ENCODE data around the gene KCNA5. TPM values are rescaled to one million over a fixed set of nuclear protein-coding genes. Genes with fewer than 3 reads are reported as not detected.
A peak's percentile ranks its signal among the peaks of the same experiment; 100 is the strongest.

The KCNA5 gene
- total and polyA plus RNA-seq, 7 experiments from 2014 or later = not detected

DNA sequence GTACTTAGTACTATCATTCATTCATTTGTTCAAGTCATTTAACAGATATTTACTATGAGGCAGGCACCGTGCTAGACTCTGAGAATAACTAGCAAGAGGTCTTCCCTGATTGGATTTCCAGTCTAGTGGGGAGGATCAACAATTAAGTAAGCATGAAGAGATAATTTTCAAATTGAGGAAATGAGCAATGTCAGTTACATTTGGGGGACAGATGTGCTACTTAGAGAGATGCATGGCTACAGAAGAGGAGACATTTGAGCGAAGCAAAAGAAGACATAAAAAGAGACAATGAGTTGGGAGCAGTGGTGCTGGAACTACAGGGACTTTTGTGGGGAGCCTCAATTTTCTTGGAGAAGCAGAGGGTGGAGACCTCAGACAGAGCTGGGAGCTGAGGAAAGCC is 7.7 kb downstream of the KCNA5 start:
- Mint-ChIP-seq H3K27me3 (peaks cover 10 to 37% (median 19%) of the 10 kb centered on the region in 5 donors), H3K36me3 (no peaks in the 10 kb centered on the region), H3K4me1 (peaks cover 0 to 8% (median 0%) of the 10 kb centered on the region in 7 donors), H3K4me3 (no peak overlapping the region), H3K9me3 (peaks cover 0 to 1% (median 0%) of the 10 kb centered on the region in 11 donors), H3K27ac (no peak overlapping the region)
- Histone ChIP-seq H3K4me3 (ENCODE audit: low read length) (no peak overlapping the region), H3K36me3 (ENCODE audit: control insufficient read depth in 2 of 3, insufficient read depth in 3 of 3, low read length in 3 of 3) (no peaks in the 10 kb centered on the region), H3K27me3 (ENCODE audit: control insufficient read depth in 2 of 2, insufficient read depth in 2 of 2, low read length in 2 of 2) (no peaks in the 10 kb centered on the region), H3K9me3 (ENCODE audit: control insufficient read depth in 2 of 3, low read length in 3 of 3) (no peaks in the 10 kb centered on the region), H3K4me1 (ENCODE audit: control insufficient read depth in 2 of 2, insufficient read depth in 2 of 2, low read length in 2 of 2) (no peaks in the 10 kb centered on the region), H3K27ac (ENCODE audit: low read depth, low read length) (no peak overlapping the region)
- no peak for DNase-seq
- intact Hi-C loops (cut with micrococcal nuclease) = no loop called here
- POLR2A ChIA-PET = no interaction called here
- CTCF ChIA-PET = no interaction called here
- no peak for ATAC-seq

DNA sequence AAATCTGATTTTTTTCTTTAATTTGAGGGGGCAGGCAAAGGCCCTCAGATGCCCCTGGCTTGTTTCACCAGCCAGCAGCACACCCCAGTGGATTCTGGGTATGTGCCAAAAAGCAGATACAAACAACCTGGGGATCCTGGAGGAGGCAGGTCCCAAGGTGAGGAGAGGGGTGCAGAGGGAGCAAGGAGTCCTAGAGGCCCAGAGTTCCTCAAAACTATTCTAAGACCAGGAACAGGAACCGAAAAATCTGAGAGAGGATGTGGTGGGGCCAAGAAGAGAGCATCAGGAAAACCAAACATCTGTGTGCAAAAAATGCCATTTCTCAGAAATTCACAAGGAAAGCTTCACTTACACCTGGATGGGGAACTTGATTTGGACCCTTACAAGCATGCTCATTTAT is 8.2 kb downstream of the KCNA5 start:
- no peaks in the 10 kb centered on the region for H3K36me3 Mint-ChIP-seq
- CTCF ChIA-PET = no interaction called here
- H3K27me3 ChIP-seq (ENCODE audit: control insufficient read depth in 2 of 2, insufficient read depth in 2 of 2, low read length in 2 of 2) = no peaks in the 10 kb centered on the region
- no peak overlapping the region for H3K4me3 ChIP-seq (ENCODE audit: low read length)
- intact Hi-C loops (cut with micrococcal nuclease) = no loop called here
- no peak overlapping the region for H3K27ac ChIP-seq (ENCODE audit: low read depth, low read length)
- H3K27ac Mint-ChIP-seq = no peak overlapping the region
- no peaks in the 10 kb centered on the region for H3K4me1 ChIP-seq (ENCODE audit: control insufficient read depth in 2 of 2, insufficient read depth in 2 of 2, low read length in 2 of 2)
- no peaks in the 10 kb centered on the region for H3K9me3 ChIP-seq (ENCODE audit: control insufficient read depth in 2 of 3, low read length in 3 of 3)
- no peaks in the 10 kb centered on the region for H3K36me3 ChIP-seq (ENCODE audit: control insufficient read depth in 2 of 3, insufficient read depth in 3 of 3, low read length in 3 of 3)
- no peak overlapping the region for H3K4me3 Mint-ChIP-seq
- no peak for DNase-seq
- peaks cover 0 to 8% (median 0%) of the 10 kb centered on the region in 7 donors for H3K4me1 Mint-ChIP-seq
- peaks cover 0 to 1% (median 0%) of the 10 kb centered on the region in 11 donors for H3K9me3 Mint-ChIP-seq
- H3K27me3 Mint-ChIP-seq = peaks cover 11 to 34% (median 14%) of the 10 kb centered on the region in 5 donors
- POLR2A ChIA-PET = no interaction called here
- peak; percentile 40 for ATAC-seq

GRCh38 chr12:5052348-5052747 is 8.7 kb downstream of the KCNA5 start:
- Histone ChIP-seq H3K4me3 (ENCODE audit: low read length) (no peak overlapping the region), H3K36me3 (ENCODE audit: control insufficient read depth in 2 of 3, insufficient read depth in 3 of 3, low read length in 3 of 3) (no peaks in the 10 kb centered on the region), H3K4me1 (ENCODE audit: control insufficient read depth in 2 of 2, insufficient read depth in 2 of 2, low read length in 2 of 2) (no peaks in the 10 kb centered on the region), H3K27ac (ENCODE audit: low read depth, low read length) (no peak overlapping the region), H3K27me3 (ENCODE audit: control insufficient read depth in 2 of 2, insufficient read depth in 2 of 2, low read length in 2 of 2) (no peaks in the 10 kb centered on the region), H3K9me3 (ENCODE audit: control insufficient read depth in 2 of 3, low read length in 3 of 3) (no peaks in the 10 kb centered on the region)
- no peak for ATAC-seq
- Mint-ChIP-seq H3K27ac (no peak overlapping the region), H3K4me3 (no peak overlapping the region), H3K27me3 (peaks cover 11 to 31% (median 18%) of the 10 kb centered on the region in 5 donors), H3K4me1 (peaks cover 0 to 9% (median 0%) of the 10 kb centered on the region in 7 donors), H3K9me3 (peaks cover 0 to 3% (median 0%) of the 10 kb centered on the region in 11 donors), H3K36me3 (no peaks in the 10 kb centered on the region)
- ChIA-PET POLR2A (no interaction called here), CTCF (no interaction called here)
- DNase-seq = no peak
- intact Hi-C loops (cut with micrococcal nuclease) = no loop called here

DNA sequence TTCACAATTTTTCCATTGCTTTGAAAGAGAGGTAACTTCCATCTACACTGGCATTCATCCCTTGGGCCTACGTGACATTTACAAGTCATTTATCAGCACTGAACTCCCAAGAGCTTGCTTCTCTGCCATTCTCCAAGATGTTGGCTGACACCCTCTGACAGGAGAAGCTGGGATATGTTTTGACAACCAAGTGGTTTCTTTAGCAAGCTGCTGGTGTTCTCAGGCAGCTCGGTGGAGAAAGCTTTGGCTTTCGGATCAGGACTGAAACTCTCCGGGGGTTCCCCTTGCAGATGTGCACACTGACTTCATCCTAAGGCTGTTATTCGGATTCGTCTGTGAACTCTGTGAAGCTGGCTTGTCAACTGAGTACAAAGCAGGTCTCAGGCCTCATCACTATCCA is 15.7 kb downstream of the KCNA5 start:
- no peak for DNase-seq
- ChIA-PET POLR2A (no interaction called here), CTCF (no interaction called here)
- intact Hi-C loops (cut with micrococcal nuclease) = no loop called here
- H3K4me1 Mint-ChIP-seq = peaks cover 0 to 3% (median 0%) of the 10 kb centered on the region in 7 donors
- no peak overlapping the region for H3K4me3 Mint-ChIP-seq
- H3K27me3 ChIP-seq (ENCODE audit: control insufficient read depth in 2 of 2, insufficient read depth in 2 of 2, low read length in 2 of 2) = no peaks in the 10 kb centered on the region
- no peaks in the 10 kb centered on the region for H3K4me1 ChIP-seq (ENCODE audit: control insufficient read depth in 2 of 2, insufficient read depth in 2 of 2, low read length in 2 of 2)
- no peak overlapping the region for H3K27ac Mint-ChIP-seq
- H3K36me3 Mint-ChIP-seq = no peaks in the 10 kb centered on the region
- peaks cover 11 to 34% (median 17%) of the 10 kb centered on the region in 5 donors for H3K27me3 Mint-ChIP-seq
- no peaks in the 10 kb centered on the region for H3K36me3 ChIP-seq (ENCODE audit: control insufficient read depth in 2 of 3, insufficient read depth in 3 of 3, low read length in 3 of 3)
- no peaks in the 10 kb centered on the region for H3K9me3 ChIP-seq (ENCODE audit: control insufficient read depth in 2 of 3, low read length in 3 of 3)
- H3K9me3 Mint-ChIP-seq = peaks cover 0 to 2% (median 0%) of the 10 kb centered on the region in 11 donors
- no peak for ATAC-seq
- no peak overlapping the region for H3K4me3 ChIP-seq (ENCODE audit: low read length)
- no peak overlapping the region for H3K27ac ChIP-seq (ENCODE audit: low read depth, low read length)

DNA sequence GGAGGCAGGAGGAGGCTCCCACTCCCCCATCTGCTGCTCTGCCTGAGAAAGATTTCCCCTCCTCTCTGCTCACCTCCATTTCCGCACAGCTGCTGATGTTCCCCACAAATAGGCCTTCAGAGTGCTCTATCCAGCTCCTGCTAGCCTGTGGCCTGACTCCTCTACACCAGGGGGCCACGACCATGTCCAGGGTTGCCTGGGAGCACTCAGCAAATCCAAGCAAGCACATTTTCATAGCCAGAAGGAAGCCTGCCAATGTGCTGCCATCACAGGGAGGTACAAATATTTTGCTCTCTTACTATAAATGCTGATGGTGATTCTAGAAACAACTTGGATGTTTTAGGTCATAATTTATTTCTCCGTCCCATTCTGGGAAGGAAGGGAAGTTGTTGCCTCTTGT is 17.3 kb downstream of the KCNA5 start:
- intact Hi-C loops (cut with micrococcal nuclease) = no loop called here
- no peak overlapping the region for H3K27ac Mint-ChIP-seq
- no peaks in the 10 kb centered on the region for H3K4me1 ChIP-seq (ENCODE audit: control insufficient read depth in 2 of 2, insufficient read depth in 2 of 2, low read length in 2 of 2)
- no peak overlapping the region for H3K4me3 Mint-ChIP-seq
- H3K36me3 ChIP-seq (ENCODE audit: control insufficient read depth in 2 of 3, insufficient read depth in 3 of 3, low read length in 3 of 3) = no peaks in the 10 kb centered on the region
- CTCF ChIA-PET = no interaction called here
- no peaks in the 10 kb centered on the region for H3K36me3 Mint-ChIP-seq
- H3K27ac ChIP-seq (ENCODE audit: low read depth, low read length) = no peak overlapping the region
- POLR2A ChIA-PET = no interaction called here
- no peak overlapping the region for H3K4me3 ChIP-seq (ENCODE audit: low read length)
- no peak for DNase-seq
- peaks cover 12 to 30% (median 17%) of the 10 kb centered on the region in 5 donors for H3K27me3 Mint-ChIP-seq
- no peaks in the 10 kb centered on the region for H3K9me3 ChIP-seq (ENCODE audit: control insufficient read depth in 2 of 3, low read length in 3 of 3)
- peaks cover 0 to 2% (median 0%) of the 10 kb centered on the region in 11 donors for H3K9me3 Mint-ChIP-seq
- no peaks in the 10 kb centered on the region for H3K27me3 ChIP-seq (ENCODE audit: control insufficient read depth in 2 of 2, insufficient read depth in 2 of 2, low read length in 2 of 2)
- peaks cover 0 to 3% (median 0%) of the 10 kb centered on the region in 7 donors for H3K4me1 Mint-ChIP-seq
- no peak for ATAC-seq

GRCh38 chr12:5063149-5063548 is 19.5 kb downstream of the KCNA5 start:
- no peaks in the 10 kb centered on the region for H3K36me3 Mint-ChIP-seq
- ChIA-PET POLR2A (no interaction called here), CTCF (no interaction called here)
- peaks cover 0 to 2% (median 0%) of the 10 kb centered on the region in 7 donors for H3K4me1 Mint-ChIP-seq
- Histone ChIP-seq H3K4me3 (ENCODE audit: low read length) (no peak overlapping the region), H3K36me3 (ENCODE audit: control insufficient read depth in 2 of 3, insufficient read depth in 3 of 3, low read length in 3 of 3) (no peaks in the 10 kb centered on the region), H3K4me1 (ENCODE audit: control insufficient read depth in 2 of 2, insufficient read depth in 2 of 2, low read length in 2 of 2) (no peaks in the 10 kb centered on the region), H3K9me3 (ENCODE audit: control insufficient read depth in 2 of 3, low read length in 3 of 3) (no peaks in the 10 kb centered on the region), H3K27ac (ENCODE audit: low read depth, low read length) (no peak overlapping the region), H3K27me3 (ENCODE audit: control insufficient read depth in 2 of 2, insufficient read depth in 2 of 2, low read length in 2 of 2) (no peaks in the 10 kb centered on the region)
- H3K4me3 Mint-ChIP-seq = no peak overlapping the region
- H3K27me3 Mint-ChIP-seq = peaks cover 12 to 24% (median 17%) of the 10 kb centered on the region in 5 donors
- H3K9me3 Mint-ChIP-seq = no peaks in the 10 kb centered on the region
- ATAC-seq = no peak
- intact Hi-C loops (cut with micrococcal nuclease) = no loop called here
- no peak overlapping the region for H3K27ac Mint-ChIP-seq
- DNase-seq = no peak

DNA sequence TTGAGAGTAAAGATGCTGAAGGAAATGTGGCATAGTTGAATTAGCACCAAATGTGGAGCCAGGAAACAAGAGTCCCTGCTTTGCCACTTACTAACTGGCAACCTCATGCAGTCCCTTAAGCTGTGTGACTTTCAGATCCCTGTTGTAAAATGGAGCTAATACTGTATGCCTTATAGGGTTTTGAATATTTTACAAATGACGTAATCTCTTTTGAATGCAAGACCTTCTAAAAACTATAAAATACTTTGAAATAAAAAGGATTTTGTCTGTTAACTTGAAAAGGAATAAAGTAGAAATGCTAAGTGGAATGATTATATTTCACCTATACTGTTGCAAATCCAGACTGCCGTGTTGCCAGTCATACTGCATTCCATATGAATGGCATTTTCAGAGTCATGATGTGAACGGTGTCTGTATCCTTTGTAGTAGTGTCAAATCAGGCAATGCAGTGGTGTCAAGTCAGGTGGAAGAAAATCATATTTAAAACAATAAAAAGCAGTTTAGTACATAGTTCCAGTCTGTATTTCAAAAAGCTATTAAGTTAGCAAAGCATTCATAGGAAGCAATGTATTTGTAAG is 21.3 kb downstream of the KCNA5 start:
- no peaks in the 10 kb centered on the region for H3K4me1 ChIP-seq (ENCODE audit: control insufficient read depth in 2 of 2, insufficient read depth in 2 of 2, low read length in 2 of 2)
- DNase-seq (no peak), ATAC-seq (no peak)
- intact Hi-C loops (cut with micrococcal nuclease) = no loop called here
- H3K4me3 ChIP-seq (ENCODE audit: low read length) = no peak overlapping the region
- POLR2A ChIA-PET = no interaction called here
- Mint-ChIP-seq H3K27me3 (peaks cover 13 to 19% (median 17%) of the 10 kb centered on the region in 5 donors), H3K27ac (no peak overlapping the region), H3K9me3 (no peaks in the 10 kb centered on the region), H3K4me3 (no peak overlapping the region), H3K36me3 (no peaks in the 10 kb centered on the region), H3K4me1 (peaks cover 0 to 2% (median 0%) of the 10 kb centered on the region in 7 donors)
- no peaks in the 10 kb centered on the region for H3K9me3 ChIP-seq (ENCODE audit: control insufficient read depth in 2 of 3, low read length in 3 of 3)
- H3K27ac ChIP-seq (ENCODE audit: low read depth, low read length) = no peak overlapping the region
- CTCF ChIA-PET = no interaction called here
- no peaks in the 10 kb centered on the region for H3K36me3 ChIP-seq (ENCODE audit: control insufficient read depth in 2 of 3, insufficient read depth in 3 of 3, low read length in 3 of 3)
- H3K27me3 ChIP-seq (ENCODE audit: control insufficient read depth in 2 of 2, insufficient read depth in 2 of 2, low read length in 2 of 2) = no peaks in the 10 kb centered on the region
